GM19397 (cell line): Measurements from ENCODE around the gene CDC25C.
"Not testable (repeated sequence)": the region's sequence is repeated elsewhere in the genome, so short reads cannot be mapped to it uniquely, and the experiment has no call there.

Source experiments
- ATAC-seq: cut with Tn5 transposase; IDR thresholded peaks from one replicate; pipeline ENCODE4 v1.9.1; 2021; ENCODE audit warnings: mild to moderate bottlenecking, moderate library complexity; ENCODE audit not compliant: unreplicated experiment

Gene CDC25C

DNA sequence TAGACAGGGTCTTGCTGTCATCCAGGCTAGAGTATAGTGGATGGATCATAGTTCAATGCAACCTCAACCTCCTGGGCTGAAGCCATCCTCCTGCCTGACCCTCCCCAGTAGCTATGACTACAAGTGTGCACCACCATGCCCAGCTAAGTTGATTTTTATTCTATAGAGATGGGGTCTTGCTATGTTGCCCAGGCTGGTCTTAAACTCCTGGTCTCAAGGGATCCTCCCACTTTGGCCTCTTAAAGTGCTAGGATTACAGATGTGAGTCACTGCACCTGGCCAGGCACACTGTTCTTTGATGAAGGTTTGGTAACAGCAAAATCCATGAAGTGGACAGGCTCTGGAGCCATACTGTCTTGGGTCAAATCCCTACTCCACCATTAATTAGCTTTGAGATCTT, 50.7 kb downstream of the CDC25C start:
- ATAC-seq: no peak

DNA sequence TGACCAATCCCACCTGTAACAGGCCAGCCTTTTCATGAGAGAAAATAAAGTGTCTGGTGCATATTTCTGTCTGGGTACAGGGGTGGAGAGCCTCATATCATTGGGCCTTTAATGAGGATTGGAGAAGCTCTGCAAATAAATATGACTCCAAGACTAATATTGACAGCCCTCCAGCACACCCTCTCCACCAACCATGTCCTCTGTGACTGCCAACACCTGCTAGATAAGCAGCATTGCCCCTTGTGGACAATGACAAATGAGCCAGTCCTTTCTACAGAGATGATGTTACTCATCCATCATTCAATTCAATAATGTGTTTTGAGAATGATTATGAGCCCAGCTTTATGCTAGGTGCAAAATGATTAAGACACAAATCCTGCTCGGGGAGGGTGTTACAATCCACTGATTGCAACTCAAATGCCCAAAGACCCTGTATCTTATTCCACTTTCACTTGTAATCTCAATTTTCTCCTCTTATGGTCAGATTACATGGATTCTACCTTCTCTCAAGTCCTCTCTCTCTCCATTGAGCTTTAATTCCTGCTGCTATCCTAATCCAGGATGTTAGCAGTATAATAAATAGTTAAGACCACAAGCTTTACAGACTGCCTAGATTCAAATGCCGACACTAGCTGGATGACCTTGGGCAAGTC, 55.1 kb downstream of the CDC25C start:
- ATAC-seq: no peak

DNA sequence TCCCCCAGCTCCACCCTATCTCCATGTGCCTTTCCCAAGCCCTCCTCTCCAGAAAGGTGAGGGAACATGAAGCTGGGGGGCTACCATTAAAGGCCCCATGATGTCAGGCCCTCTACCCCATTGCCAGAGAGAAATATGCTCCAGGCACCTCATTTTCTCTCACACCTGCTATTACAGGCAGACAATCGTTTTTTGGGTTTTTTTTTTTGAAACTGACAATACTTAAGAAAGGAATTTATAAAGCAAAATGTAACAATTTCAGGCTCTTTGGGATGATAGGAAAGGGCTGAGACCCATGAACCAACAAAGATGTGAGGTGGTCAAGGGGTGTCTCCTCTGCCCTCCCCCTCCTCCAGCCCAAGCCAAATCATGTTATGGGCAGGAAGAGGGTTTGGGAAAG, 55.7 kb downstream of the CDC25C start:
- ATAC-seq: no peak

DNA sequence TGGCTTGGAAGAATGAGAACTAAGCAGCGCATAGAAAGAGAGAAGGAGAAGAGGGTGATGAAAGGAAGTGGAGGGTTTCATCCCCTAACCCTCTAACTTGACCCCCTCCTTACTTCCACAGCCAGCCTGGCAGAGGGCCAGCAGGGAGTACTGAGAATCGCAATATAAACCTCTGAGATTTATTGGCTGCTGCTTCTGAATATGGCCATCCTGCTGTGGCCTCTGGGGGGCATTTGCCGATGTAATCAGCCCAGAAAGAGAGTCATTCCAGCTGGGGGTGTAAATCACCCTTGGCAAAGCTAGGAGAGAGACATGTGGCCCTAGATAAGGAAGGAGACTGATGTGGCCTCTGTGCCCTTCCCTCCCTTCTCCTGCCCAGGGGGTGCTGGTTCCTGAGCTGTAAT, 56.2 kb downstream of the CDC25C start:
- ATAC-seq: no peak

DNA sequence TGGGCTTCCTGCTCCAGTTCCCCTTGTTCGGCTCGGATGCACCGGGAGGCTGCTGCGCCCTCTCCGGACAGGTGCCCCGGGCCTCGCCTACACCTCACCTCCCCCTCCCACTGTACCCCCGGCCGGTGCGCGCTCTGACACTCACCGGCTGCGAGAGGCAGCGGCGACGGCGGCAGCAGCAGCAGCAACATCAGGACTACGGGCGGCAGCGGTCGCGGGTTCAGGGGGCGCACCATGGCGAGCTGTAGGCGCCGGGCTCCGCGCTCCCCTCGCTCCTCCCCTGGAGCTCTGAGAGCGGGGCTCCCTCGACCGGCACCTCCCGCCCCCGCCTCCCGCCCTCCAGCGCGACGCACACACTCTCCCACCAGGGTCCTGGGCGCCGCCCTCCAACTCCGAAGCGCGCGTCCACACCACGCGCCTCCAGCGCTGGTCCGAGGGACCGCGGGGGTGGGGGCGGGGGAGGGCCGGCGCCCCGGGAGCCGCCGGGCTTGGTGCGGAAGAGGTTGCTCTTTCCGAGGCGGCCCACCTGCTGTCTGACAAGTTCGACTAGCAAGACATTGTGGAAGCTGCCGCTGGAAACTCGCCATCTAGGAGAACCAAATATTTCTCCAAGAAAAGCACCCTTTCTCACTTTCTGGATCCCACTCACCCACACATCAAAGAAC, 57.3 kb downstream of the CDC25C start, which contains the start of gene GFRA3:
Gene GFRA3 (minus strand): TSS at position 433 of the 665 bp plus-strand sequence. CDS start 197 bp downstream, at position 236.
- no peak for ATAC-seq

DNA sequence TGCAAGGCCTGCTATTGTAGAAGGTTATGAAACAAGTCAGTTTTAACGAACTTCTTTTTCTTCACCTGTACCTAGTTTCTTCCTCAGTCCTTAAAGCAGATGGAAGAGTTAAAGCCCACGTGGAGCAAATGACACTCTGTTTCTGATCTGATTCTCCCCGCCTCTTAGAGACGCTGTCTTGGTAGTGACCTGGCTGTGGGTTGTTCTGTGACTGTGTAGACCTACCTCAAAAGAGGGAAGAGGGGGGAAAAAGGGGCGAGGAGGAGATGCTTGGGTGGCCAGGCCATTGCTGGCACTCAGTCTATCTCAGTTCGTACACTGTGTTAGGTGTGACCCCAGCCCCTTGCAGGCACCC, 57.8 kb downstream of the CDC25C start:
- no peak for ATAC-seq

DNA sequence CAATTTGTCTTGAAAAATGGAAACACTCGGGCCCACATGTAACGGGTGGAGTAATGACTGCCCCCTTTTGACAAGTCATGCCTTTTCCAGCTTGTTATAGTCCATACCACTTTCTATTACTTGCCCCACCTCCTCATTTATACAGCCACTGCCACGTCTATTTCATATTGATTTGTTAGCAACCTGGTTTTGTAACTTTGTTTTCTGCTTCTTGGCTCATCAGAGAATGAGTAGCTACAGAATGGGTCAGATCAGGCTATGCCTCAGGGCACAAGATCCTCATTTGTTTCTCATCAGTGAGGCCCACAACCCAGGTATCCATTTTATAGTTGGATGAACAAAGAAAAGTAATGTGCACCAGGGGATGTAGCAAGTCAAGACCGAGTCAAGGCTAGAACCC, 58.9 kb downstream of the CDC25C start:
- no peak for ATAC-seq

DNA sequence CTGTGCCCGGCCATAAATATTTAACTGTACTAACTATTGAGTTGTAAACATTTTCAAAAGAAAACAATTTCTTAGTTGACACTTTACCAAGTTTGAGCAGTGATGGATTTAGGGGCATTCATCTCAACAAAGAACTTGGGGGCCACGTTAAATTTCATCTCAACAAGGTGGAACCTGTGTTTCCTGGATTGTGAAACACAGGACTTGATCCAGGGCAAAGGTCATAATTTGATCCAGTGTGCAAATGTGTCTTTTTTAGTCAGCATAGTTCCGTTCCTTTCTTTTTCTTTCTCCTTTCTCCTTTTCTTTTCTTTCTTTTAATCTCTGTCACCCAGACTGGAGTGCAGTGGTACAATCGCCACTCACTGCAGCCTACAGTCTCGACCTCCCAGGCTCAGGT, 60.3 kb downstream of the CDC25C start:
- ATAC-seq: no peak

DNA sequence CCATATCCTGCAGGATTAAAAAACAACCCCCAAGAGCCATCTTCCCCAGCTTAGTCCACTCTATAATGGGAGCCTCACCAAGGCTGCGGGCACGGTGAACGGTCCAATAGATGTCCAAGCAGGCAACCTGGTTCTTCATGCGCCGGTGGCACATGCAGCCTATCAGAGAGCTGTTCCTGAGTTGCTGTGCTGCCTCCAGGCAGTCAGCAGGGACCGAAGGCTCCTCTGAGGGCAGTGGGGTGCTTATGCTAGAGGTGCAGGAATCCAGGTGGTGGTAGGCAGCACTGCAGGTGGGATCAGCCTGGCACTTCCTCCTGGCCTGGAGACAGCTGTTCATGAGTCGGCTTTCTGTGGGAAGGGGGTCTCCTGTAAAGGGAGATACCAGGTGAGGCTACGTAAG, 67.4 kb downstream of the CDC25C start:
- no peak for ATAC-seq

DNA sequence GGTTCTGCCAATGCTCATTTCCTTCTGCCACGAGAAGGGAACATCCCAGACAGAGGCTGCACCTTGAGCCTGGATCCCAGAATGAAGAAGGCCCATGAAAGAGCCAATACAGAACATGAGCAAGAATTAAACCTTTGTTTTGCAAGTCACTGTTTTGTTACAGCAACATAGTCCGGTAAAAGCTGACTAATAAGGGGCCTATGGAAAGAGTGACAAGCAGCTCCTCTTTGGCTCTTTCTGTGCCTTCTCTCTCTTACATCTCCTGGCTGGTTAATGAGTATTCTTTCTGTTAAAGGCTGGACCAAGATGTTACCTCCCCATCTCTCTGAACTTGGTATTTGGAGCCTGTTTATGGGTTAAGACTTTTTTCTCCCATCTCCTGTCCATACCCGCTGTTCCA, 68.0 kb downstream of the CDC25C start:
- no peak for ATAC-seq

DNA sequence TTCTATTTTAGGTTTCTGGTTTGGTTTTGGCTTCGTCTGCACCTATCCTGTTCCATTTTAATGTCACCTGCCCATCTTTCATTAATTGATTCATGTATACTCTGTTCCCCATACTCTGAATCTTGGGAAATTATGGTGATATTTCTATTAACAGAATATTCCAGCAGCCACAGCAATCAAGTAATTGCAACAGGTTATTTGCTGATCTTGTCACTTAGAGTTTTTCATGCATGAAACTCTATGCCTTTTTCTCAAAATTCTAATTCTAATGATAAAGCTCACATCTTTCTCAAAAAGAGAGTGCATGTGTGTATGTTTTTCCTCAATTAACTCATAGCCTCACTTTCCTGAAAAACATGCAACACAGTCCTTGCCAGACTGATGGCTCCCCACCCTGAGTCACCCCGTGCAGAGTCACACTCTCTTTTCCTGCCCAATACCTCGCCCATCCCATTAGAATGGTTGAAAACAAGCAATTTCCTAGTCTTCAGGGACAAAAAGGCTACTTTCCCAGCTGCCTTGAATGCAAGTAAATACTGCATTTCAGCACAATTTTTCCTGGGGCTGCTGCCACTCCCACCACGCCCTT, 72.8 kb downstream of the CDC25C start:
- no peak for ATAC-seq

DNA sequence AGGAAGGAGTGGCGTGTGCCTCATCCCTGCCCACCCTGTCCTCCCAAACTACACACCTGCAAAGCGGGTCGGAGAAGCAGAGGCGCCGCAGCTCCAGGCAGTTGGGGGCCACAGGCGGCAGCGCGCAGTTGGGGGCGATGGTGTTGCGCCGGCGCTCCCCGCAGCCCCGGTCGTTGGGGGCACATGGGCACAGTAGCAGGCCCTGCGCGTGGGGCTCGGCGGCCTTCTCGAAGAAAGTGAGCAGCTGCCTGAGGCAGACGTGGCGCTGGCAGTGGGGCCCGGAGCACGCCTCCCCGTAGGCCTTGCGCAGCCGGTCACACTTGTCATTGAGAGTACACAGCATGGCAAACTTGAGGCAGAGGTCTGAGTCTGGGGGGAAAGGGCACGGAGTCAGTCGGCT, 74.0 kb downstream of the CDC25C start:
- no peak for ATAC-seq

DNA sequence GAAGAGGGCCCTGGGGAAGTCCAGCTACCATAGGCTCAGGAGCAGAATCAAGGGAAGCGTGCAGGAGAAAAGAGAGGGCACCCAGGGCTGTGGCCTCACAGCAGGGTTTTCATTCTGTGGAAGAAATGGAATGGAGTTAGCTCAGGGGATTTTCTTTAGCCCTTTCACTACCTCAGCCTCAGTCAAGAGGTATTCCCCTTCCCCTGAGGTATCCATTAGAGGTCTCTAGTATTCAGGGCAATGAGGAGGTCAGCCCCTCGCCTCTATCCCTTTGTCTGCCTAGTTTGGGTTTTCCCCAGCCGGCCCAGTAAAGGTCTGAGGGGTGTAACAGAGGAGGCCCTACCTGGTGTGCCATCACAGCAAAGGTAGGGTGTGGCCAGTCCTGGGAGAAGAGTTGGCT, 78.7 kb downstream of the CDC25C start:
- no peak for ATAC-seq

DNA sequence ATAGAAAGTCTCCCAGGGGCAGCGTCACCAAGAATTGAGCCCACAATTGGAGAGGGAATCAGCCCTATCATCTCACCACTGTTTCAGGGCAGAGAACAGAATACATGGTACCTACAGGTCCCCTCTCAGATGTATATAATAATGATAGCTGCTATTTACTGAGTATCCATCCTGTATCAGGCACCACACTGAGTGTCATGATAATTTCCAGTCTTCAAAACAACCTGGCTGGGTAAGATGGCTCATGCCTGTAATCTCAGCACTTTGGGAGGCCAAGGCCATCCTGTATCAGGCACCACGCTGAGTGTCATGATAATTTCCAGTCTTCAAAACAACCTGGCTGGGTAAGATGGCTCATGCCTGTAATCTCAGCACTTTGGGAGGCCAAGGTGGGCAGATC, 83.8 kb downstream of the CDC25C start:
- ATAC-seq: not testable (repeated sequence)

DNA sequence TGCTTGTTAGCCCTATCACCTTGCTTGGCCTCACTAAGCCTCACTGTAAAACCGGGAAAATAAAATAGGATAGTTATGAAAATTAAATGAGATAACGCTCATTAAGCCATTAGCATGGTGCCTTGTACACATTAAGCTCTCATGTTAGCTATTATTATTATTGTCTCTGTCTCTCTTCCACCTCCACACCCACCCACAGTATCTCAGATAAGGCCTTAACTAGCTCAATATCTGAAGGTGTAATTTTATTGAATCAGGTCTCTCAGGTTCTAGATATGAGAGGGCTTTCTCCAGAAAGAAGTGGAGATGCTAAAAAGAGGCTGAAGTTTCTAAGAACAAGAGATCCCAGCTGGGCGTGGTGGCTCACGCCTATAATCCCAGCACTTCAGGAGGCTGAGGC, 84.8 kb downstream of the CDC25C start:
- no peak for ATAC-seq

DNA sequence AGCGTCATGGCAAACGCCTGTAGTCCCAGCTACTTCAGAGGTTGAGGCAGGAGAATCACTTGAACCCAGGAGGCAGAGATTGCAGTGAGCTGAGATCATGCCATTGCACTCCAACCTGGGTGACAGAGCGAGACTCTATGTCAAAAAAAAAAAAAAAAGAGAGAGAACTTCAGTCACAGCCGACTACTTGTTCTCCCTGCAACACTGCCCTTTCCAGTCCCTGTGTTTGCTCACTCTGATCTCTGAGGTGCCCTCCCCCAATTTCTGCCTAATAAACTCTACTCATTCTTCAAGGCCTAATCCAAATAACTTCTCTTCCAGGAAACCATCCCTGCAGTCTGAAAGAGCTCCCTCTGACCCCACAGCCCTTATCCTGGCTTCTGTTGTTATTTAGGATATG, 85.3 kb downstream of the CDC25C start:
- ATAC-seq: no peak

DNA sequence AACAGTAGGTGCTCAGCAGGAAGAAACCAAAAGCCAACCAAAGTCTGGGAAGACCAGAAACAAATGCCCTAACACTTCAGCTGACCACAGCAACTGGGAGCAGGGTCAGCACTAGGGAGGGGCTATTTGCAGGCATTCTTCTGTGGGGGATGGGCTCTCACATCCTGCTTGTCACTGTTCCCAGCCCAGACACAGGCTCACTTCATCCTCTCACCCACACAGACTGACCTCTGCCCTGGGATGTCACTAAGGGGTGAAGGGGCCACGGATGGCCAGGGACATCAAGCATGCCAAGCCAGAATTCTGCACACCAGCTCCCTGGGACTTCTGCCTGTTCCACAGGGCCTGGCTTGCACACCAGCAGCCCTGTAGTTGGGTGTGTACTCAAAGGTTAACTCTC, 85.9 kb downstream of the CDC25C start:
- no peak for ATAC-seq

DNA sequence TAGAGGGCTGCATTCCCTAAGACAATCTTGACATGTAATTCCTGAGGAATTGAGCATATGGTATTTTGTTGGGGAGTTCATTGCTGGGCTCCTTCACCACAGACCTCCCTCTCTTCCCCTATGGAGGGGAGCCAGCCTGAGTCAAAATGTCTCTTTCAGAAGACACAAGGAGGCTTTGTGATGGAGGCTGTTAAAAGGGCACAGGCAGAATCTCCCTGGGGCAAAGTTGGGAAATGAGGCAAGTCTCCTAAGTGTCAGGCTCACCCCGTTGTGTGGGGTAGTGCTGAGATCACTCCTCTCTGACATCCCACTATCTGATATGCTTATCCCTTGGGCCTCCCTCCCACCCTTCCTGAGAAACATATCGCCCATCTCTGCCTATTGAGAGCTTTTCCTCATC, 87.8 kb downstream of the CDC25C start:
- no peak for ATAC-seq

DNA sequence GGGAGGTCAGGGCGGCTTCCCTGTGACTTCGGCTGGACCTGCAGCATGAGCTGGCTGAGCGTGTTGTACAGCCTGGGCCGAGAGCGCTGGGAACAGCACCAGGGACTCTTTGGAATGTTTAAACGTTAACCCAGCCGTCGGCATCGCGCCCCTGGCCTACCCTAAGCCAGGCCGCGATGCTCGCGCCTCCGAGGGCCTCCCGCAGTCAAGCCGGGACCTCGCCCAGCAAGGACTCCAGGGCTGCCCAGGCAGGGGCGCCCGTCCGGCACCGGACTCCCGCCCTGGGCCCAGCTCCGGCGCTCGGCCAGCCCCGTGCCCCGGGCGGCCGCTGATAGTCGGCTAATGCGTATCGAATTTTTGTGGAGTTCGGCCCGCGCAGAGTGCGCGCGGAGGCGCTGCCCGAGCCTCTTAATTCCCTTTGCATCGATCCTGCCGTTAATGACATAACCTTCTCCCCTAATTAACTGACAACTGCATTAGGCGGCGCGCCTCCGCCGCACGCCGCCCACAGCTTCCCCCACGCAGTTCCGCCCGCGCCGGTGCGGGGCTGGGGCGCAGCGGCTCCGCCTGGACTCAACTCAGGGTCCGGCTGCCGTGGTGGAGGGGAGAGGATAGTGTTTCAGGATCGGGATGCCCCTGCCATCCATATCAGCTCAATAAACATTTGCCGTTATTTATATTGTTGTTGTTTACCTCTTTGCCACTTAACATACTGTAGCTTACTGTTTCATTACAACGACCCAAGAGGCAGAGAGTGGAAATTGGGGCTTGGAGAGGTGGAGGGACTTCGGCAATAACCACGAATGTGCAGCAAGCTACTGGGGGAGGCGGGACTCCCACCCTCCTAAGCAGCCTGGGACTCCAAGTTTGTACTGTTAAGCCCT, 89.7 kb downstream of the CDC25C start:
- ATAC-seq: no peak

DNA sequence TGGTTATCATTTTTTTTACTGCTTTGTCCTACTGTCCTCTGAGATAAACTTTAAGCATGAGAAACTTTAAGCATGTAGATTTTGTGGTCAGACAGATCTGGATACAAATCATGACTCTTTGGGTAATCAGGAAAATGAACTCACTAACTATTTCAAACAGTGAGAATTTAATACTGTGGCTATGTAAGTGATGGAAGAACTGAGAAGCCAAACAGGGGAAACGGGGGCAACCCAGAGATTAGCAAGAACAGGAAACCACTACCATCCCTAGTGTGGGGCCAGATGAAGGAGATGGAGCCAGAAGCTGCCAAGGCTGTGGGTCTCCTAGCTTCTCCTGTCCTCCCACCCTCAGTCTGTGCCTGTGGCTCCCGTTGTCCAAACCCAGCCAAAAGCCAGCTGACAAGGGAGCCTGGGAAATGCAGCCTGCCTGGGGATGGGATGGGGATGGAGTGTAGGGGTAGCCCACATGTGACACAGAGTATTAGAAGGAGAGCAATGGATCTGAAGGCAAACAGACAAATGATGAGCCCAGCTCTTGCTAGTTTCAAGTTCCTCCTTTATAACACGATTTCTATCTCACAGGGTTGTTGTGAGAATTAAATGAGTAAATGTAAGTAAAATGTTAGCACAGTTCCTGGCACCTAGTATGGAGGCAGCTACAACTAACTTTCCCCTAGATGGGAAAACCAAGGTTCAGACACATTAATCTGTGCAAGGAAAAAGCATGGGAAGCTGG, 90.8 kb downstream of the CDC25C start:
- ATAC-seq: no peak

DNA sequence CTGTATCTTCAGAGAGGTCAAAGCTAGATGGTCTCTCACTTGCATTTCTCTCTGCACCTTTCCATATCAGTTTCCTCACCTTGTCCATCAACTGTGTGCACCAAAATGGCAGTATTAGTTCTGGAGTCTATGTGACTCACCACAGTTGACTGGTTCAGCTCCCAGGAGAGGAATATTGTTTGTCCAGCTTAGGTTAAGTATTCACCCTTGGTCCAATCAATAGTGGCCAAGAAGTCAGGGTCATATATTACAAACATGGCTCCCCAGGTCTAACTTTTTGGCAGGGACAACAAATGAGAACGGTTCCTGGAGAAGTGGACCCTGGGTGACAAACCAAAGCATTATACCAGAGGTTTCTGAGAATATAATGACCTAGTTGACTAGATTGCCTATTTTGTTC, 93.6 kb downstream of the CDC25C start:
- no peak for ATAC-seq
